Activated T-cell treated with anti-CD3 and anti-CD28 coated beads, Interleukin-2, amount 50 U/mL, for 24 hours (primary cell): ENCODE results near the gene SAMHD1.
A peak's percentile ranks its signal among the peaks of the same experiment; 100 is the strongest.
"Not testable (repeated sequence)": the region's sequence is repeated elsewhere in the genome, so short reads cannot be mapped to it uniquely, and the experiment has no call there.

Experiments used
- DNase-seq: peaks from one replicate; pipeline ENCODE4 v3.0.0-alpha.2; 2020
- H3K27ac Mint-ChIP-seq: 2 replicates; pipeline ENCODE4 v1.8.0; 2020; ENCODE audit warnings: mild to moderate bottlenecking, mixed read lengths
- H3K27me3 Mint-ChIP-seq: 2 replicates; pipeline ENCODE4 v1.8.0; 2020; ENCODE audit warnings: mixed read lengths
- H3K36me3 Mint-ChIP-seq: 2 replicates; pipeline ENCODE4 v1.8.0; 2020; ENCODE audit warnings: low read depth, mixed read lengths
- H3K4me1 Mint-ChIP-seq: 2 replicates; pipeline ENCODE4 v1.8.0; 2020; ENCODE audit warnings: low read depth, mixed read lengths
- H3K4me3 Mint-ChIP-seq: 2 replicates; pipeline ENCODE4 v1.8.0; 2020; ENCODE audit warnings: mild to moderate bottlenecking, moderate library complexity, mixed read lengths
- H3K9me3 Mint-ChIP-seq: 2 replicates; pipeline ENCODE4 v1.8.0; 2020; ENCODE audit warnings: mixed read lengths

SAMHD1 gene

GRCh38 chr20:36880741-36881250 lies 70.7 kb downstream of the SAMHD1 start:
- no peak overlapping the region for H3K4me3 Mint-ChIP-seq
- H3K27me3 Mint-ChIP-seq = no peaks in the 10 kb centered on the region
- no peak for DNase-seq
- no peak overlapping the region for H3K27ac Mint-ChIP-seq
- H3K9me3 Mint-ChIP-seq = no peaks in the 10 kb centered on the region
- no peaks in the 10 kb centered on the region for H3K36me3 Mint-ChIP-seq
- peaks cover 7% of the 10 kb centered on the region for H3K4me1 Mint-ChIP-seq

GRCh38 chr20:36878941-36879340 lies 72.6 kb downstream of the SAMHD1 start:
- H3K9me3 Mint-ChIP-seq = no peaks in the 10 kb centered on the region
- peaks cover 7% of the 10 kb centered on the region for H3K4me1 Mint-ChIP-seq
- no peak for DNase-seq
- H3K4me3 Mint-ChIP-seq = no peak overlapping the region
- no peaks in the 10 kb centered on the region for H3K36me3 Mint-ChIP-seq
- no peak overlapping the region for H3K27ac Mint-ChIP-seq
- no peaks in the 10 kb centered on the region for H3K27me3 Mint-ChIP-seq

GRCh38 chr20:36876473-36876833 lies 75.1 kb downstream of the SAMHD1 start:
- H3K9me3 Mint-ChIP-seq = no peaks in the 10 kb centered on the region
- no peaks in the 10 kb centered on the region for H3K36me3 Mint-ChIP-seq
- peaks cover under 1% of the 10 kb centered on the region for H3K4me1 Mint-ChIP-seq
- no peak overlapping the region for H3K4me3 Mint-ChIP-seq
- DNase-seq = no peak
- no peaks in the 10 kb centered on the region for H3K27me3 Mint-ChIP-seq
- no peak overlapping the region for H3K27ac Mint-ChIP-seq

GRCh38 chr20:36875702-36876472 lies 75.6 kb downstream of the SAMHD1 start, which contains the start of gene TLDC2:
TLDC2 (plus strand) TSS chr20:36876138; CDS start chr20:36876175, 37 bp downstream.
- DNase-seq = no peak
- no peak within 1 kb of the TSS for H3K27ac Mint-ChIP-seq
- no peaks in the 10 kb centered on the region for H3K4me1 Mint-ChIP-seq
- H3K9me3 Mint-ChIP-seq = no peaks in the 10 kb centered on the region
- H3K27me3 Mint-ChIP-seq = no peaks in the 10 kb centered on the region
- no peaks in the 10 kb centered on the region for H3K36me3 Mint-ChIP-seq
- H3K4me3 Mint-ChIP-seq = no peak within 1 kb of the TSS

- not testable (repeated sequence) for H3K27me3 Mint-ChIP-seq, H3K36me3 Mint-ChIP-seq, H3K27ac Mint-ChIP-seq, H3K4me1 Mint-ChIP-seq, H3K4me3 Mint-ChIP-seq, H3K9me3 Mint-ChIP-seq, DNase-seq
Measured at GRCh38 chr20:36875093-36875492, 76.4 kb downstream of the SAMHD1 start.

- Mint-ChIP-seq H3K27ac (no peak overlapping the region), H3K36me3 (no peaks in the 10 kb centered on the region), H3K4me1 (no peaks in the 10 kb centered on the region), H3K4me3 (no peak overlapping the region), H3K27me3 (no peaks in the 10 kb centered on the region), H3K9me3 (no peaks in the 10 kb centered on the region)
- DNase-seq = no peak
Measured at GRCh38 chr20:36873498-36874189, 77.9 kb downstream of the SAMHD1 start.

GRCh38 chr20:36872852-36873251 lies 78.7 kb downstream of the SAMHD1 start:
- H3K27me3 Mint-ChIP-seq = no peaks in the 10 kb centered on the region
- H3K36me3 Mint-ChIP-seq = no peaks in the 10 kb centered on the region
- H3K4me1 Mint-ChIP-seq = no peaks in the 10 kb centered on the region
- H3K4me3 Mint-ChIP-seq = no peak overlapping the region
- no peak overlapping the region for H3K27ac Mint-ChIP-seq
- no peaks in the 10 kb centered on the region for H3K9me3 Mint-ChIP-seq
- DNase-seq = no peak

GRCh38 chr20:36871640-36872570 lies 79.6 kb downstream of the SAMHD1 start:
- no peak overlapping the region for H3K27ac Mint-ChIP-seq
- H3K27me3 Mint-ChIP-seq = no peaks in the 10 kb centered on the region
- no peaks in the 10 kb centered on the region for H3K9me3 Mint-ChIP-seq
- no peak overlapping the region for H3K4me3 Mint-ChIP-seq
- no peak for DNase-seq
- no peaks in the 10 kb centered on the region for H3K4me1 Mint-ChIP-seq
- H3K36me3 Mint-ChIP-seq = no peaks in the 10 kb centered on the region

GRCh38 chr20:36866681-36867495 lies 84.6 kb downstream of the SAMHD1 start:
- no peaks in the 10 kb centered on the region for H3K9me3 Mint-ChIP-seq
- H3K36me3 Mint-ChIP-seq = no peaks in the 10 kb centered on the region
- no peak overlapping the region for H3K27ac Mint-ChIP-seq
- DNase-seq = no peak
- H3K4me1 Mint-ChIP-seq = peaks cover 5% of the 10 kb centered on the region
- peaks cover 24% of the 10 kb centered on the region for H3K27me3 Mint-ChIP-seq
- H3K4me3 Mint-ChIP-seq = no peak overlapping the region

- peaks cover 5% of the 10 kb centered on the region for H3K4me1 Mint-ChIP-seq
- no peaks in the 10 kb centered on the region for H3K9me3 Mint-ChIP-seq
- H3K36me3 Mint-ChIP-seq = no peaks in the 10 kb centered on the region
- DNase-seq = no peak
- no peak overlapping the region for H3K4me3 Mint-ChIP-seq
- no peak overlapping the region for H3K27ac Mint-ChIP-seq
- H3K27me3 Mint-ChIP-seq = peaks cover 31% of the 10 kb centered on the region
Measured at GRCh38 chr20:36866164-36866563, 85.3 kb downstream of the SAMHD1 start.

GRCh38 chr20:36865861-36866149 lies 85.7 kb downstream of the SAMHD1 start:
- no peaks in the 10 kb centered on the region for H3K36me3 Mint-ChIP-seq
- H3K4me3 Mint-ChIP-seq = no peak overlapping the region

GRCh38 chr20:36865076-36865860 lies 86.2 kb downstream of the SAMHD1 start:
- Mint-ChIP-seq H3K36me3 (no peaks in the 10 kb centered on the region), H3K27me3 (peaks cover 32% of the 10 kb centered on the region), H3K4me1 (peaks cover 5% of the 10 kb centered on the region), H3K9me3 (no peaks in the 10 kb centered on the region), H3K4me3 (peak overlapping the region; percentile 74), H3K27ac (no peak overlapping the region)
- DNase-seq = no peak

More at GRCh38 chr20:36865861-36866149, 85.7 kb downstream of the SAMHD1 start:
- Mint-ChIP-seq H3K27ac (no peak overlapping the region), H3K9me3 (no peaks in the 10 kb centered on the region), H3K4me1 (peaks cover 5% of the 10 kb centered on the region), H3K27me3 (peaks cover 32% of the 10 kb centered on the region)
- no peak for DNase-seq

GRCh38 chr20:36862857-36863668 lies 88.4 kb downstream of the SAMHD1 start:
- no peak for DNase-seq
- Mint-ChIP-seq H3K36me3 (no peaks in the 10 kb centered on the region), H3K4me3 (no peak overlapping the region), H3K27ac (no peak overlapping the region), H3K27me3 (peaks cover 32% of the 10 kb centered on the region), H3K9me3 (no peaks in the 10 kb centered on the region), H3K4me1 (peaks cover 5% of the 10 kb centered on the region)
